Measurements from ENCODE around the gene CCDC174. TPM values are rescaled to one million over a fixed set of nuclear protein-coding genes. Genes with fewer than 3 reads are reported as not detected.

Gene CCDC174
- 13.3 TPM for polyA plus RNA-seq (2012; ENCODE audit: insufficient read length, low read depth)

GRCh38 chr3:14651440-14652251, at the start of gene CCDC174:
CCDC174 (plus strand) TSS chr3:14651762; CDS start chr3:14651837, 75 bp downstream.
- TF ChIP-seq SIN3A (IDR thresholded peaks at IDR 0.05; ENCODE audit: borderline replicate concordance, insufficient read depth, low read length) (no peak), TAF1 (IDR thresholded peaks at IDR 0.05; ENCODE audit: borderline replicate concordance, insufficient read depth, low read length) (peak; percentile 93; the same call in 1 of the 2 replicates), FOXP2 (optimal IDR thresholded peaks at IDR 0.05; ENCODE audit: borderline replicate concordance, extremely low read depth, extremely low read length, insufficient read depth) (peak; percentile 39), POLR2AphosphoS5 (IDR thresholded peaks at IDR 0.05; ENCODE audit: low read depth, low read length) (peak; percentile 89), REST (IDR thresholded peaks at IDR 0.05; ENCODE audit: insufficient read depth in 1 of 2, low read depth in 2 of 2, low read length in 2 of 2) (peak in 1 of 2 experiments; percentile 45; a peak in 1 of 4 replicates)

GRCh38 chr3:14602006-14602803, 49.4 kb upstream of the CCDC174 start:
- no peak for TF ChIP-seq TAF1 (IDR thresholded peaks at IDR 0.05; ENCODE audit: borderline replicate concordance, insufficient read depth, low read length)

GRCh38 chr3:14602804-14603644, 48.5 kb upstream of the CCDC174 start:
- TF ChIP-seq SIN3A (IDR thresholded peaks at IDR 0.05; ENCODE audit: borderline replicate concordance, insufficient read depth, low read length) (no peak), REST (IDR thresholded peaks at IDR 0.05; ENCODE audit: insufficient read depth in 1 of 2, low read depth in 2 of 2, low read length in 2 of 2) (no peak)

- no peak for TF ChIP-seq FOXP2 (optimal IDR thresholded peaks at IDR 0.05; ENCODE audit: borderline replicate concordance, extremely low read depth, extremely low read length, insufficient read depth)
- no peak for TF ChIP-seq POLR2AphosphoS5 (IDR thresholded peaks at IDR 0.05; ENCODE audit: low read depth, low read length)
- no peak for TF ChIP-seq REST (IDR thresholded peaks at IDR 0.05; ENCODE audit: insufficient read depth in 1 of 2, low read depth in 2 of 2, low read length in 2 of 2)
- no peak for TF ChIP-seq TAF1 (IDR thresholded peaks at IDR 0.05; ENCODE audit: borderline replicate concordance, insufficient read depth, low read length)
- TF ChIP-seq SIN3A (IDR thresholded peaks at IDR 0.05; ENCODE audit: borderline replicate concordance, insufficient read depth, low read length) = no peak
Observed at GRCh38 chr3:14605067-14605466, 46.5 kb upstream of the CCDC174 start.

- TF ChIP-seq TAF1 (IDR thresholded peaks at IDR 0.05; ENCODE audit: borderline replicate concordance, insufficient read depth, low read length) (no peak), POLR2AphosphoS5 (IDR thresholded peaks at IDR 0.05; ENCODE audit: low read depth, low read length) (no peak), REST (IDR thresholded peaks at IDR 0.05; ENCODE audit: insufficient read depth in 1 of 2, low read depth in 2 of 2, low read length in 2 of 2) (no peak), SIN3A (IDR thresholded peaks at IDR 0.05; ENCODE audit: borderline replicate concordance, insufficient read depth, low read length) (no peak), FOXP2 (optimal IDR thresholded peaks at IDR 0.05; ENCODE audit: borderline replicate concordance, extremely low read depth, extremely low read length, insufficient read depth) (no peak)
Observed at GRCh38 chr3:14605744-14606143, 45.8 kb upstream of the CCDC174 start.
